Measurements from ENCODE around the gene MAD2L1BP.
A peak's percentile ranks its signal among the peaks of the same experiment; 100 is the strongest.
"Not testable (repeated sequence)": the region's sequence is repeated elsewhere in the genome, so short reads cannot be mapped to it uniquely, and the experiment has no call there.

Gene MAD2L1BP

GRCh38 chr6:43627008-43627825, 8.4 kb upstream of the MAD2L1BP start:
- DNase-seq (ENCODE audit: low read depth): no peak

- DNase-seq (ENCODE audit: low read depth): peak; percentile 25
Observed at GRCh38 chr6:43628393-43629103, 7.1 kb upstream of the MAD2L1BP start.

DNA sequence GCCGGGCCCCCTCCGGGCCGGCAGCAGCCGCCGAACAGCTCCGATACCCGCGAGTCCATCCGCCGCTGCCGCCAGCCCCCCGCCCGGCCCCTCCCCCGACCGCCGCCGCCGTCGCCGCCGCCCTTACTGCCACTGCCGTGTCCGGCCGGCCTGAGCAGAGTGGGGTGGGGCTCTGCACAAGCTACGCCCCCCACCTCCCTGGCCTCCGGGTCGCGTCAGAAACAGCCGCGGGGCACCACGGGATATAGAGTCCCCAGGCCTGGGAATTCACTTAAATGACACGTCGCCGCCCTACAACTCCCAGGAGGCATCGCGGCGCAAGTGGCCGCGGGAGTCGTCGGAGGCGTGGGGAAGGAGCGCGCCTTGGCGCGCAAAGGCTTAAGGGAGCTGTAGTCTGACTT, 6.5 kb upstream of the MAD2L1BP start, which contains the start of gene GTPBP2:
Gene GTPBP2 (minus strand): TSS at position 161 of the 401 bp plus-strand sequence. CDS start 102 bp downstream, at position 59.
- peak; percentile 94 for DNase-seq (ENCODE audit: low read depth)

DNA sequence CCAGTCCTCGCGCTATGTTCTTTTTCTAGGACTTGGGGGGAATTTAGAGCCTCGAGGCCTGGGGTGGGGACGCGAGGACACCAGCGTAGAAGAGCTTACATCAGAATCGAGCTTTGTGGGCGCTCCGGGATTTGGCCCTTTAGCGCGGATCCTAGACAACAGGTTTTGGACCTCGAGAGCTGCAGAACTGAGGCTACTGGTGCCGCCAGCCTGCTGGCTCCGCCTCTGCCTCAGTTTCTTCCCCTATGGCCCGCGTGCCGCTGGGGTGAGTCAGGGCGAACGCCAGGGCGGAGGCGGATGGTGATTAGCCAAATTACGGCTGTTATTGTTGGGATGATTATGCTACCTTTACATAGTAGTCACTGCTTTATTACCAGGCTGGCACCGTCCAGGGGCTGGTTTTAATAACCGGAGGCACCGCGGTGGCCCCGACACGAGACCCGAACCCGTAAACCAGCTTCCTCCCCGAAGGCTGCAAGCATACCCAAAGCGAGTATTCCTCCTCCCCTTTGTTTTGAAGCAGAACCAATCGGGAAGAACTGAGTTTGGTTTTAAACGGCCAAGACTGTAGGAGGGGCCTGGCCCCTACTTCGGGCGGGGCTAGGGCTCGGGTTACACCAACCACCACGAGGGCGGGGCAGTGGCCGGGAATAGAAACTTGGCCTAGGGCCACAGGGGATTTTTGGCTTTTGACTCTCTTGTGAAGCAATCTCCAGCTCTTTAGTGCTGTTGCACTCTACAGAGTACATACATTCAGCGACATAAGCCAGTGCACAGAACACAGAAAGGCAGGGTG, 5.9 kb upstream of the MAD2L1BP start:
- DNase-seq (ENCODE audit: low read depth): peak; percentile 84

- no peak for DNase-seq (ENCODE audit: low read depth)
Observed at GRCh38 chr6:43630980-43631619, 4.5 kb upstream of the MAD2L1BP start.

GRCh38 chr6:43633002-43633401, 2.6 kb upstream of the MAD2L1BP start:
- not testable (repeated sequence) for DNase-seq (ENCODE audit: low read depth)

DNA sequence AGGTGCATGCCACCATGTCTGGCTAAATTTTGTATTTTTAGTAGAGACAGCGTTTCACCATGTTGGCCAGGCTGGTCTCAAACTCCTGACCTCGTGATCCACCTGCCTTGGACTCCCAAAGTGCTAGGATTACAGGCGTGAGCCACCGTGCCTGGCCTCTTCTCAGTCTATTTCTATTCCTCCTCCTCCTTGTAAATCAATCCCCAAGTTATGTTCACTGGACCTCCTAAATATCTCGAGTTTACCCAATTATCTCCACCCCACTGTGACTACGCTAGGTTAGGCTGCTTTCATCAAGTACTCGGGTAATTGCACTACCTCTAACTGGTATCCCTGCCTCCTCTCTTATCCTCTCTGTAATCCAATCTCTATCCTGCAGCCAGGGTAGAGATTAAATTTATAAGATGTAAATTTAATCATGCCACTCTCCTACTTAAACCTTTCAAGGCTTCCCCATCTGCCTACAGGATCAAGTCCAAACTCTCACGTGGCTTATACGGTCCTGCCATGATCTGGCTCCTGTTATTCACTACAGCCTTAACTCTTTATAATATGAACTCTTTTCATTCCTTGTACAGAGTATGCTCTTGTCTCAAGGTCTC, 837 bp upstream of the MAD2L1BP start:
- no peak for DNase-seq (ENCODE audit: low read depth)

GRCh38 chr6:43636308-43636659, 644 bp downstream of the MAD2L1BP start:
- DNase-seq (ENCODE audit: low read depth): no peak

GRCh38 chr6:43639984-43640800, 4.6 kb downstream of the MAD2L1BP start:
- DNase-seq (ENCODE audit: low read depth): no peak

GRCh38 chr6:43644940-43645612, 9.4 kb downstream of the MAD2L1BP start, which contains the start of gene RSPH9:
TSS of gene RSPH9 (plus strand) at chr6:43645036. CDS start at chr6:43645099, 63 bp downstream.
- peak; percentile 40 for DNase-seq (ENCODE audit: low read depth)

DNA sequence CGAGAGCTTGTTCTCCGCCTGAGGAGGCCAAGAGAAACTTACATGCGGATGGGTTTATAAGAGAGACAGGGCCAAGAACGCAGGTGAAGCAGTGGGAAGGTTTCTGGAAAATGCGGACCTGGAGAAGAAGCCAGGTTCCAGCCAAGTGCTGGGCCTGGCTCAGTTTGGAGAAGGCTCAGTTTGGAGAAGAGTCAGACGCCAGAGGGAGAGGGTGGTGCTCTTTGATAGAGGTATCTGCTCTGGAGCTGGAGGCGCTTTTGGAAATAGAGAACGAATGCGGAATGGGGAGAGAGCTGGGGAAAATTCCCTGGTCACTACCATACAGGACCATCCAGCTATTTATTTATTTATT, 9.9 kb downstream of the MAD2L1BP start:
- no peak for DNase-seq (ENCODE audit: low read depth)

DNA sequence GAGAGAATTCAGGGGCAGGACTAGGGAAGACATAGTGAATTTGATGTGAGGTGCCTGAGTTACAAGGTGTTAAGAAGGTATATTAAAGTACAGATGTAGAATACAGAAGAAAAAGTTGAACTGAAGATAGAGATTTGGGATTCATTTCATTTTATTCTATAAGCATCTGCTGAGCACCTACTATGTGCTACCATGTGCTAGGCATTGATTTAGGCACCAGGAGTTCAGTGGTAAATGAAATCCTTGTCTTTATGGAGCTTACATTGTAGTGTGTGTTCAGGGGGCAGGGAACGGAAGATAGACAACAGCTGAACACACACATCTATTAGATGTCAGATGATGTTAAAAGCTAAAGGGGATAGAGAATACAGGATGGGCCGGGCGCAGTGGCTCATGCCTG, 12.0 kb downstream of the MAD2L1BP start:
- DNase-seq (ENCODE audit: low read depth): no peak

DNA sequence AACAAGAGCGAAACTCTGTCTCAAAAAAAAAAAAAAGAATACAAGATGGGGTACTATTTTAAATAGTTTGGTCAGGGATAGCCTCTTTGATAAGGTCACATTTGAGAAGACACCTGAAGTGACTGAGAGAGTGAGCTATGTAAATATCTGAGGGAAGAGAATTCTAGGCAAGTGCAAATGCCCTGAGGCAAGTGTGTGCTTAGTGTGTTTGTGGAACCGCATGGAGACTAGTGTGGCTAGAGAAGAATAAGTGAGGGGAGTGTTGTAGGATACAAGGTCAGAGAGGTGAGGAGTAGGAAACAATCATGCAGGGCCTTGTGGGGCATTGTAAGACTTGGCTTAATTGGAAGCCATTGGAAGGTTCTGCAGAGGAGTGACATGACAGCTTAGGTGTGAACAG, 12.6 kb downstream of the MAD2L1BP start:
- no peak for DNase-seq (ENCODE audit: low read depth)

- not testable (repeated sequence) for DNase-seq (ENCODE audit: low read depth)
Observed at GRCh38 chr6:43652822-43653221, 17.2 kb downstream of the MAD2L1BP start.

- DNase-seq (ENCODE audit: low read depth): no peak
Observed at GRCh38 chr6:43657221-43657802, 21.7 kb downstream of the MAD2L1BP start.

GRCh38 chr6:43658161-43658560, 22.5 kb downstream of the MAD2L1BP start:
- DNase-seq (ENCODE audit: low read depth): no peak

DNA sequence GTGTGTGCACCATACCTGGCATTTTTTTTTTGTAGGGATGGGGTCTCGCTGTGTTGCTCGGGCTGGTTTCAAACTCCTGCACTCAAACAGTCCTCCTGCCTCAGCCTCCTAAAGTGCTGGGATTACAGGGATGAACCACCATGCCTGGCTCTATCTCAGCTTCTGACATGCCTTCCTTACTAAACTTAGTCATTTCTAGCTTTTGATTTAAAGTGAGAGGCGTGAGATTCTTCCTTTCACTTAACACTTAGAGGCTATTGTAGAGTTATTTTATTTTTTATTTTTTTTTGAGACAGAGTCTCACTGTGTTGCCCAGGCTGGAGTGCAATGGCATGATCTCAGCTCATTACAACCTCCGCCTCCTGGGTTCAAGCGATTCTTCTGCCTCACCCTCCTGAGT, 27.3 kb downstream of the MAD2L1BP start:
- DNase-seq (ENCODE audit: low read depth): not testable (repeated sequence)

- no peak for DNase-seq (ENCODE audit: low read depth)
Observed at GRCh38 chr6:43665376-43665775, 29.7 kb downstream of the MAD2L1BP start.

- no peak for DNase-seq (ENCODE audit: low read depth)
Observed at GRCh38 chr6:43666196-43666920, 30.7 kb downstream of the MAD2L1BP start.

Data from activated gamma-delta T cell treated with anti-CD3 and anti-CD28 coated beads, Interleukin-2, amount 50 U/mL, for 16 hours (primary cell).